GM12878 (cell line): ENCODE results near the gene TFB1M. TPM values are rescaled to one million over a fixed set of nuclear protein-coding genes. Genes with fewer than 3 reads are reported as not detected.

Source experiments
- ATAC-seq: fragments of 200-7000 bp; cut with Tn5 transposase; 3 replicates; pipeline ENCODE4 v1.9.1; 2020; ENCODE audit warnings: mild to moderate bottlenecking, moderate library complexity
- BruUV-seq: library from RNA; stranded (reverse); fragments of 400-500 nt; replicated peaks from 2 replicates; lab custom pipeline; 2021; lab: Mats Ljungman, UMichigan
- CTCF ChIA-PET: fragments of 300-600 bp; sonication (Branson Sonifier 250); formaldehyde crosslinking; extraction: SDS; loops from one replicate; lab custom pipeline; 2021; ENCODE audit warnings: inconsistent platforms; lab: Yijun Ruan, JAX
- POLR2A ChIA-PET: fragments of 350-600 bp; formaldehyde crosslinking; extraction: SDS; loops from one replicate; lab custom pipeline; 2021; ENCODE audit warnings: inconsistent platforms; lab: Charles Lee
- RAD21 ChIA-PET: fragments of 300-600 bp; sonication (Branson Sonifier 250); formaldehyde crosslinking; loops from one replicate; lab custom pipeline; 2023; ENCODE audit warnings: antibody characterized with exemption; ENCODE audit not compliant: unreplicated experiment; lab: Charles Lee
- SMC1A ChIA-PET: fragments of 300-600 bp; sonication (Branson Sonifier 250); formaldehyde crosslinking; loops from one replicate; lab custom pipeline; 2023; ENCODE audit not compliant: unreplicated experiment, uncharacterized antibody; lab: Charles Lee
- DNase-seq: peaks from one replicate; pipeline ENCODE4 v3.0.0-alpha.2; 2011; ENCODE audit warnings: low read depth, low spot score
- FAIRE-seq: peaks from 3 replicates; lab custom pipeline; 2011; peaks lifted over from hg19 to GRCh38; lab: Jason Lieb, UNC
- H2AFZ ChIP-seq: 2 replicates; pipeline ENCODE4 v1.6.0; 2011; ENCODE audit warnings: low read depth, low read length, control low read depth; ENCODE audit not compliant: control insufficient read depth
- H3K27ac ChIP-seq: 2 replicates; pipeline ENCODE4 v1.5.1; 2011; ENCODE audit warnings: control low read depth; ENCODE audit not compliant: control insufficient read depth, insufficient read depth
- H3K27me3 ChIP-seq, 2 experiments: replicated peaks in 1 of 2; 2 replicates each; pipeline versions ENCODE4 v1.6.0 to v1.6.1; 2011; ENCODE audit warnings: low read length in 1 of 2; ENCODE audit not compliant: control insufficient read depth in 2 of 2, insufficient read depth in 2 of 2
- H3K36me3 ChIP-seq, 2 experiments: 2 replicates each; pipeline ENCODE4 v1.5.1; 2011; ENCODE audit warnings: low read length in 1 of 2; ENCODE audit not compliant: control insufficient read depth in 2 of 2, insufficient read depth in 2 of 2
- H3K4me1 ChIP-seq: 2 replicates; pipeline ENCODE4 v1.6.1; 2011; ENCODE audit warnings: mild to moderate bottlenecking, low read length, moderate library complexity, mixed read lengths; ENCODE audit not compliant: control insufficient read depth, insufficient read depth
- H3K4me2 ChIP-seq: 2 replicates; pipeline ENCODE4 v1.6.0; 2011; ENCODE audit warnings: control low read depth; ENCODE audit not compliant: control insufficient read depth, insufficient read depth
- H3K4me3 ChIP-seq: fragments of 200-600 bp; sonication (generic); 2 replicates; pipeline ENCODE4 v1.5.1; 2016
- H3K79me2 ChIP-seq: 2 replicates; pipeline ENCODE4 v1.6.0; 2011; ENCODE audit warnings: low read length; ENCODE audit not compliant: control insufficient read depth, insufficient read depth
- H3K9ac ChIP-seq: 2 replicates; pipeline ENCODE4 v1.8.0; 2011; ENCODE audit warnings: low read length, control low read depth, mixed read lengths; ENCODE audit not compliant: control insufficient read depth, insufficient read depth
- H3K9me3 ChIP-seq: replicated peaks from 3 replicates; pipeline ENCODE4 v1.5.1; 2011; ENCODE audit warnings: mild to moderate bottlenecking, low read length; ENCODE audit not compliant: control insufficient read depth, insufficient read depth
- H4K20me1 ChIP-seq: 2 replicates; pipeline ENCODE4 v1.6.0; 2011; ENCODE audit not compliant: control insufficient read depth, insufficient read depth
- FOXM1 ChIP-seq: IDR thresholded peaks from 2 replicates; pipeline ENCODE4 v1.6.1; 2012; ENCODE audit warnings: low read depth, mild to moderate bottlenecking, inconsistent platforms, low read length, moderate library complexity
- NFYB ChIP-seq: IDR thresholded peaks from 2 replicates; pipeline ENCODE4 v1.6.1; 2011; ENCODE audit warnings: low read depth, mild to moderate bottlenecking, low read length, improper control_type of control experiment, moderate library complexity; ENCODE audit not compliant: insufficient read depth
- RELA ChIP-seq: fragments of 450-650 bp; IDR thresholded peaks from 2 replicates; pipeline ENCODE4 v1.8.0; 2014; ENCODE audit warnings: borderline replicate concordance; ENCODE audit not compliant: partially characterized antibody
- WGBS: methylation state at CpG from one replicate; pipeline ENCODE4 v1.1.6; 2016; ENCODE audit warnings: low lambda C conversion rate; ENCODE audit not compliant: insufficient replicate concordance, insufficient coverage; ENCODE audit errors: missing lambda C conversion rate; 5-methylcytosine and 5-hydroxymethylcytosine counted together
- in situ Hi-C: fragments of 300-500 bp; cut with MboI; formaldehyde crosslinking; loops from 9 replicates; pipeline ENCODE4 v1.14.3; 2018; ENCODE audit warnings: mixed read lengths
- intact Hi-C: fragments of 100-400 bp; cut with micrococcal nuclease; formaldehyde crosslinking; loops from one replicate; pipeline ENCODE4 v1.14.2; 2022; ENCODE audit not compliant: unreplicated experiment
- polyA plus RNA-seq, 11 experiments: library from polyadenylated mRNA; depleted of rRNA in 4 of 11; unstranded in 6 of 11; stranded (reverse) in 5 of 11; fragments of >200 nt; fragmentation: Nextera tagmentation in 4 of 11; fragmentation: Illumina TruSeq in 1 of 11; extraction: Ambion mirVana in 4 of 11; extraction: Trizol in 1 of 11; gene quantifications; 1 replicate in 1 of 11; 2 replicates in 10 of 11; pipeline versions ENCODE4 v1.2.1 to v1.2.3, GENCODE V29; 2011 to 2016; ENCODE audit warnings: inconsistent platforms in 2 of 11, missing spikeins in 2 of 11, low read depth in 1 of 11
- total RNA-seq, 4 experiments: library from RNA; depleted of rRNA in 3 of 4; stranded (reverse); fragments of >200 nt in 3 of 4; fragmentation: Illumina TruSeq in 1 of 4; extraction: Trizol in 1 of 4; gene quantifications; 2 replicates each; pipeline versions ENCODE4 v1.2.1 to v1.2.3, GENCODE V29; 2013 to 2021
- TF ChIP-seq, protein P1 (sequence below): IDR thresholded peaks from 2 replicates; pipeline ENCODE4 v1.6.1; 2011; ENCODE audit warnings: low read depth, low read length, improper control_type of control experiment, borderline replicate concordance
- TF ChIP-seq, protein P2 (sequence below): IDR thresholded peaks from 2 replicates; pipeline ENCODE4 v1.6.1; 2012; ENCODE audit warnings: mild to moderate bottlenecking, low read depth, low read length
- TF ChIP-seq, protein P3 (sequence below): IDR thresholded peaks from 2 replicates; pipeline ENCODE4 v1.6.1; 2011; ENCODE audit warnings: mild to moderate bottlenecking, low read depth, low read length, moderate library complexity; ENCODE audit not compliant: insufficient replicate concordance
- TF ChIP-seq, protein P4 (sequence below): fragments of 450-650 bp; IDR thresholded peaks from 2 replicates; pipeline ENCODE4 v1.6.1; 2017; ENCODE audit warnings: low read depth, mild to moderate bottlenecking, moderate library complexity

Gene TFB1M
- total and polyA plus RNA-seq, 10 of the 15 experiments (the other 5 are each of a cell fraction or from before 2014, with no cell fraction given): 29.9 to 117 (median 41.3) TPM

DNA sequence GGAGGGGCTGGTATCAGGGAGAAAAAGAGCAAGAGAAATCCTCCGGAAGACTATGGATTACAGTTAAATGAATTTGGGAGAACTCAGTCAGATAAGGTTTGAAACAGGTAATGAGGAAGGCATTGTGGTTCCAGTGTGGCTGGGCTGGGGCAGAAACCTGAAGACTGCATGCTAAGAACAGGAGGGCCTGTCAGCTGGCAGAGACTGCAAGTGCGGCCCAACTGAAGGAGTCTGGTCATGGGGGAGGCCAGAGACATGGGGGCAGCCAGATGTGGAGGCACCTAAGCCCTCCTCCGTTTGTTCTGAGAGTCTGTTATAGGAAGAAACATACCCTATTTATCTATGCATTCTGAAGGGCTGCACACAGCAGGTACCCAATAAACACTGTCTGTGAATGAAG is 16.6 kb downstream of the TFB1M start (continued):
- TF ChIP-seq, protein P1, sequence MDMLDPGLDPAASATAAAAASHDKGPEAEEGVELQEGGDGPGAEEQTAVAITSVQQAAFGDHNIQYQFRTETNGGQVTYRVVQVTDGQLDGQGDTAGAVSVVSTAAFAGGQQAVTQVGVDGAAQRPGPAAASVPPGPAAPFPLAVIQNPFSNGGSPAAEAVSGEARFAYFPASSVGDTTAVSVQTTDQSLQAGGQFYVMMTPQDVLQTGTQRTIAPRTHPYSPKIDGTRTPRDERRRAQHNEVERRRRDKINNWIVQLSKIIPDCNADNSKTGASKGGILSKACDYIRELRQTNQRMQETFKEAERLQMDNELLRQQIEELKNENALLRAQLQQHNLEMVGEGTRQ: no peak
- TF ChIP-seq RELA (no peak), NFYB (no peak)

DNA sequence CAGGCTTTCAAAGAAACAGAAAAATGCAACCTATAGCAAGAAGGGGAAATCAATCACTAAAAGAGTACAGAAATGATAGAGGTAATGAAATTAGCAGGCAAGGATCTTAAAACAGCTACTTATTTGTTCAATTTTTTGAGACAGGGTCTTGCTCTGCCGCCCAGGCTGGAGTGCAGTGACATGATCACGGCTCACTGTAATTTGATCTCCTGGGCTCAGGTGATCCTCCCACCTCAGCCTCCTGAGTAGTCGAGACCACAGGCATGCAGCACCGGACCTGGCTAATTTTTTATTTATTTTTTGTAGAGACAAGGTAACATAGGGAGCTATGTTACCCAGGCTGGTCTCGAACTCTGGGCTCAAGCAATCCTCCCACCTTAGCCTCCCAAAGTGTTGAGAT is 21.6 kb downstream of the TFB1M start:
- ATAC-seq: no peak
- no peak overlapping the region for H3K4me3 ChIP-seq
- ChIA-PET SMC1A (interaction anchor here (1.1 kb wide), 1 partner anchor 15 kb away, joined by 3 read pairs; no protein-coding TSS in a partner anchor), RAD21 (no interaction called here), POLR2A (no interaction called here), CTCF (interaction anchor here (0.6 to 1.5 kb wide), 2 partner anchors 11 to 15 kb away, joined by 4 read pairs; no protein-coding TSS in a partner anchor)
- H3K4me2 ChIP-seq: no peak overlapping the region
- H3K79me2 ChIP-seq: no peaks in the 10 kb centered on the region
- H3K27ac ChIP-seq: no peak overlapping the region
- TF ChIP-seq, protein P2, sequence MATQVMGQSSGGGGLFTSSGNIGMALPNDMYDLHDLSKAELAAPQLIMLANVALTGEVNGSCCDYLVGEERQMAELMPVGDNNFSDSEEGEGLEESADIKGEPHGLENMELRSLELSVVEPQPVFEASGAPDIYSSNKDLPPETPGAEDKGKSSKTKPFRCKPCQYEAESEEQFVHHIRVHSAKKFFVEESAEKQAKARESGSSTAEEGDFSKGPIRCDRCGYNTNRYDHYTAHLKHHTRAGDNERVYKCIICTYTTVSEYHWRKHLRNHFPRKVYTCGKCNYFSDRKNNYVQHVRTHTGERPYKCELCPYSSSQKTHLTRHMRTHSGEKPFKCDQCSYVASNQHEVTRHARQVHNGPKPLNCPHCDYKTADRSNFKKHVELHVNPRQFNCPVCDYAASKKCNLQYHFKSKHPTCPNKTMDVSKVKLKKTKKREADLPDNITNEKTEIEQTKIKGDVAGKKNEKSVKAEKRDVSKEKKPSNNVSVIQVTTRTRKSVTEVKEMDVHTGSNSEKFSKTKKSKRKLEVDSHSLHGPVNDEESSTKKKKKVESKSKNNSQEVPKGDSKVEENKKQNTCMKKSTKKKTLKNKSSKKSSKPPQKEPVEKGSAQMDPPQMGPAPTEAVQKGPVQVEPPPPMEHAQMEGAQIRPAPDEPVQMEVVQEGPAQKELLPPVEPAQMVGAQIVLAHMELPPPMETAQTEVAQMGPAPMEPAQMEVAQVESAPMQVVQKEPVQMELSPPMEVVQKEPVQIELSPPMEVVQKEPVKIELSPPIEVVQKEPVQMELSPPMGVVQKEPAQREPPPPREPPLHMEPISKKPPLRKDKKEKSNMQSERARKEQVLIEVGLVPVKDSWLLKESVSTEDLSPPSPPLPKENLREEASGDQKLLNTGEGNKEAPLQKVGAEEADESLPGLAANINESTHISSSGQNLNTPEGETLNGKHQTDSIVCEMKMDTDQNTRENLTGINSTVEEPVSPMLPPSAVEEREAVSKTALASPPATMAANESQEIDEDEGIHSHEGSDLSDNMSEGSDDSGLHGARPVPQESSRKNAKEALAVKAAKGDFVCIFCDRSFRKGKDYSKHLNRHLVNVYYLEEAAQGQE: no peak
- TF ChIP-seq FOXM1: no peak
- TF ChIP-seq, protein P3, sequence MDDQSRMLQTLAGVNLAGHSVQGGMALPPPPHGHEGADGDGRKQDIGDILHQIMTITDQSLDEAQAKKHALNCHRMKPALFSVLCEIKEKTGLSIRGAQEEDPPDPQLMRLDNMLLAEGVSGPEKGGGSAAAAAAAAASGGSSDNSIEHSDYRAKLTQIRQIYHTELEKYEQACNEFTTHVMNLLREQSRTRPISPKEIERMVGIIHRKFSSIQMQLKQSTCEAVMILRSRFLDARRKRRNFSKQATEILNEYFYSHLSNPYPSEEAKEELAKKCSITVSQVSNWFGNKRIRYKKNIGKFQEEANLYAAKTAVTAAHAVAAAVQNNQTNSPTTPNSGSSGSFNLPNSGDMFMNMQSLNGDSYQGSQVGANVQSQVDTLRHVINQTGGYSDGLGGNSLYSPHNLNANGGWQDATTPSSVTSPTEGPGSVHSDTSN: no peak
- TF ChIP-seq, protein P4, sequence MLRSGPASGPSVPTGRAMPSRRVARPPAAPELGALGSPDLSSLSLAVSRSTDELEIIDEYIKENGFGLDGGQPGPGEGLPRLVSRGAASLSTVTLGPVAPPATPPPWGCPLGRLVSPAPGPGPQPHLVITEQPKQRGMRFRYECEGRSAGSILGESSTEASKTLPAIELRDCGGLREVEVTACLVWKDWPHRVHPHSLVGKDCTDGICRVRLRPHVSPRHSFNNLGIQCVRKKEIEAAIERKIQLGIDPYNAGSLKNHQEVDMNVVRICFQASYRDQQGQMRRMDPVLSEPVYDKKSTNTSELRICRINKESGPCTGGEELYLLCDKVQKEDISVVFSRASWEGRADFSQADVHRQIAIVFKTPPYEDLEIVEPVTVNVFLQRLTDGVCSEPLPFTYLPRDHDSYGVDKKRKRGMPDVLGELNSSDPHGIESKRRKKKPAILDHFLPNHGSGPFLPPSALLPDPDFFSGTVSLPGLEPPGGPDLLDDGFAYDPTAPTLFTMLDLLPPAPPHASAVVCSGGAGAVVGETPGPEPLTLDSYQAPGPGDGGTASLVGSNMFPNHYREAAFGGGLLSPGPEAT: no peak
- no peaks in the 10 kb centered on the region for H3K27me3 ChIP-seq
- no peaks in the 10 kb centered on the region for H3K4me1 ChIP-seq
- WGBS: 65% methylated on average over 5 of the region's 5 CpGs
- H3K36me3 ChIP-seq: peaks cover 7 to 24% of the 10 kb centered on the region in 2 experiments
- no TSS peak for BruUV-seq
- in situ Hi-C loops: no loop called here
- intact Hi-C loops: no loop called here
- no peak overlapping the region for H2AFZ ChIP-seq
- no peak for FAIRE-seq
- H4K20me1 ChIP-seq: no peaks in the 10 kb centered on the region
- no peak overlapping the region for H3K9ac ChIP-seq
- DNase-seq: no peak
- no peaks in the 10 kb centered on the region for H3K9me3 ChIP-seq
